SK-N-MC (cell line): ENCODE data around the gene SH3BP5.

Experiments
- EZH2 ChIP-seq: fragments of 200-600 bp; sonication (generic); IDR thresholded peaks from one replicate; pipeline ENCODE4 v1.6.1; 2017; ENCODE audit warnings: antibody characterized with exemption
- POLR2AphosphoS5 ChIP-seq: IDR thresholded peaks from 2 replicates; pipeline ENCODE4 v1.6.1; 2012; ENCODE audit warnings: mild to moderate bottlenecking, low read depth, low read length, borderline replicate concordance

DNA sequence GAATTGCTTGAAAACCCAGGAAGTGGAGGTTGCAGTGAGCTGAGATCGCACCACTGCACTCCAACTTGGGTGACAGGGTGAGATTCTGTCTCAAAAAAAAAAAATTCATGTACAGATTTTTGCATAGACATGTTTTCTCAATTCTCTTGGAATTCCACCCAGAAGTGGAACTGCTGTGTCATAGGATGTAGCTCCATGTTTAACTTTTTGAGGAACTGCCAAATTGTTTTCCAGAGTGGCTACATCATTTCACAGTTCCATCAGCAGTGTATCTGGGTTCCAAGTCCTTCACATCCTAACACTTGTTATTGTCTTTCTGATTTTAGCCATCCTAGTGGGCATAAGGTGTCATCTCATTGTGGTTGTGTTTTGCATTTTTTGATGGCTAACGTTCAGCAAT lies 116.4 kb downstream of the SH3BP5 start:
- no peak for TF ChIP-seq EZH2
- TF ChIP-seq POLR2AphosphoS5: no peak
